Thoracic aorta (tissue), 2 donors: ENCODE data around the gene SSX5. TPM values are rescaled to one million over a fixed set of nuclear protein-coding genes. Genes with fewer than 3 reads are reported as not detected.

ENCODE experiments used
- total RNA-seq, 2 donors: library from RNA; depleted of rRNA; stranded (reverse); fragments of >200 nt; gene quantifications; one replicate each; pipeline versions ENCODE4 v1.1.0 to v1.2.3, GENCODE V29; 2016

The SSX5 gene
- total RNA-seq, 2 donors from 2014 or later: not detected

Other genes starting within 250 kb of the SSX5 start
- 1 to 10 TPM; 3.2 to 4.3 TPM for gene ZNF182, start 192.8 kb downstream of the SSX5 start, total RNA-seq
- gene SPACA5, start 189.8 kb downstream of the SSX5 start, total RNA-seq: not detected
- gene ZNF630, start 125.2 kb downstream of the SSX5 start, total RNA-seq: 1 to 10 TPM; 3.2 to 3.7 TPM
- gene SPACA5B, start 66.2 kb downstream of the SSX5 start, total RNA-seq: not detected
- gene SSX1, start 58.6 kb upstream of the SSX5 start, total RNA-seq: not detected
- gene SSX3, start 159.9 kb upstream of the SSX5 start, total RNA-seq: not detected
- not detected for gene SSX4, start 186.7 kb upstream of the SSX5 start, total RNA-seq
- not detected for gene SSX4B, start 215.2 kb upstream of the SSX5 start, total RNA-seq